Tibial nerve (tissue), 3 donors: Measurements from ENCODE around the gene ITPK1.

Experiments
- CTCF ChIP-seq, 5 experiments: fragments of 200-600 bp in 3 of 5; fragments of 450-650 bp in 2 of 5; sonication (generic) in 3 of 5; IDR thresholded peaks; one replicate each; pipeline ENCODE4 v1.5.1; 2016 to 2019; ENCODE audit warnings: antibody characterized with exemption in 5 of 5, mild to moderate bottlenecking in 3 of 5, moderate library complexity in 2 of 5
- POLR2A ChIP-seq, 2 donors: fragments of 450-650 bp; IDR thresholded peaks; one replicate each; pipeline ENCODE4 v1.6.1; 2017; ENCODE audit warnings: antibody characterized with exemption in 2 of 2, mild to moderate bottlenecking in 2 of 2, moderate library complexity in 2 of 2

DNA sequence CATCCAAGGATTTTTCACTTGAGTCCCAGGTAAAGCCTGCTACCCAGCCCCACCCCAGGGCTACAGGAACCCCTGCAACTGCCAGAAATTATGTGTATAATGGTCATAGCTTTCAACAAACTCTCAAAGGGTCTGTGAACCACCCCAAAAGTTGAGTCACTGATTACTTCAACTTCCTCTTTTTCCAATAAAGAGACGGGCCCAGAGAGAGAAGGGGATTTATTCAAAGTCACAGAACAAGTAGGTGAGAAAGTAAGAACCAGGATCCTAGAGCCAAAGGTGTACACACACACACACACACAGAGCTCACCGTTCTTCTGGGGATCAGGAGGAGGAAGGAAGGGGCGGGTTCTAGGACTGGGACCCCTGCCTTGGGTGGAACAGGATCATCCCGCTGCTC is 4.8 kb upstream of the ITPK1 start:
- TF ChIP-seq POLR2A (IDR thresholded peaks at IDR 0.05) (no peak), CTCF (IDR thresholded peaks at IDR 0.05) (no peak)
